ENCODE data around the gene PTPN14.

Gene PTPN14

GRCh38 chr1:214515544-214516433, 35.6 kb downstream of the PTPN14 start:
- Histone ChIP-seq H3K79me2 (ENCODE audit: insufficient read depth, low read length) (peaks cover 29% of the 10 kb centered on the region), H4K20me1 (ENCODE audit: insufficient read depth, low read length, poor library complexity, severe bottlenecking) (no peaks in the 10 kb centered on the region), H3K4me1 (ENCODE audit: insufficient read depth, low read length, poor library complexity, severe bottlenecking) (peaks cover 27% of the 10 kb centered on the region), H3K4me2 (ENCODE audit: low read depth, low read length, poor library complexity, severe bottlenecking) (peak overlapping the region; percentile 62), H3K9me2 (replicated peaks; ENCODE audit: low read depth, low read length) (no peaks in the 10 kb centered on the region), H3K36me3 (ENCODE audit: insufficient read depth, low read length) (no peaks in the 10 kb centered on the region), H3K4me3 (ENCODE audit: low read length, poor library complexity, severe bottlenecking) (peak overlapping the region; percentile 36), H3F3A (ENCODE audit: low read depth) (no peaks in the 10 kb centered on the region), H3K9me3 (ENCODE audit: insufficient read depth, low read depth, low read length) (no peaks in the 10 kb centered on the region), H2AFZ (ENCODE audit: low read length) (no peak overlapping the region), H3K27me3 (ENCODE audit: insufficient read depth, low read length, poor library complexity, severe bottlenecking) (no peaks in the 10 kb centered on the region), H3K9ac (ENCODE audit: low read depth, low read length, poor library complexity, severe bottlenecking) (peak overlapping the region; percentile 24)
- TF ChIP-seq CTCF (conservative IDR thresholded peaks at IDR 0.05; ENCODE audit: low read length) (no peak), EZH2phosphoT487 (IDR thresholded peaks at IDR 0.05; ENCODE audit: borderline replicate concordance) (no peak)

GRCh38 chr1:214514819-214515383, 36.5 kb downstream of the PTPN14 start:
- no peak overlapping the region for H2AFZ ChIP-seq (ENCODE audit: low read length)
- peaks cover 34% of the 10 kb centered on the region for H3K79me2 ChIP-seq (ENCODE audit: insufficient read depth, low read length)
- H3K36me3 ChIP-seq (ENCODE audit: insufficient read depth, low read length) = no peaks in the 10 kb centered on the region
- peaks cover 27% of the 10 kb centered on the region for H3K4me1 ChIP-seq (ENCODE audit: insufficient read depth, low read length, poor library complexity, severe bottlenecking)
- no peaks in the 10 kb centered on the region for H3K27me3 ChIP-seq (ENCODE audit: insufficient read depth, low read length, poor library complexity, severe bottlenecking)
- H3K4me2 ChIP-seq (ENCODE audit: low read depth, low read length, poor library complexity, severe bottlenecking) = no peak overlapping the region
- no peak for TF ChIP-seq EZH2phosphoT487 (IDR thresholded peaks at IDR 0.05; ENCODE audit: borderline replicate concordance)
- no peak for TF ChIP-seq CTCF (conservative IDR thresholded peaks at IDR 0.05; ENCODE audit: low read length)
- H3K9ac ChIP-seq (ENCODE audit: low read depth, low read length, poor library complexity, severe bottlenecking) = no peak overlapping the region
- no peaks in the 10 kb centered on the region for H3K9me3 ChIP-seq (ENCODE audit: insufficient read depth, low read depth, low read length)
- no peaks in the 10 kb centered on the region for H4K20me1 ChIP-seq (ENCODE audit: insufficient read depth, low read length, poor library complexity, severe bottlenecking)
- H3F3A ChIP-seq (ENCODE audit: low read depth) = no peaks in the 10 kb centered on the region
- H3K9me2 ChIP-seq (replicated peaks; ENCODE audit: low read depth, low read length) = no peaks in the 10 kb centered on the region
- no peak overlapping the region for H3K4me3 ChIP-seq (ENCODE audit: low read length, poor library complexity, severe bottlenecking)

GRCh38 chr1:214514032-214514818, 37.2 kb downstream of the PTPN14 start:
- TF ChIP-seq CTCF (conservative IDR thresholded peaks at IDR 0.05; ENCODE audit: low read length) = no peak
- no peak for TF ChIP-seq EZH2phosphoT487 (IDR thresholded peaks at IDR 0.05; ENCODE audit: borderline replicate concordance)
- Histone ChIP-seq H3K9me2 (replicated peaks; ENCODE audit: low read depth, low read length) (no peaks in the 10 kb centered on the region), H3K27me3 (ENCODE audit: insufficient read depth, low read length, poor library complexity, severe bottlenecking) (no peaks in the 10 kb centered on the region), H3K36me3 (ENCODE audit: insufficient read depth, low read length) (no peaks in the 10 kb centered on the region), H3K4me1 (ENCODE audit: insufficient read depth, low read length, poor library complexity, severe bottlenecking) (peaks cover 27% of the 10 kb centered on the region), H3F3A (ENCODE audit: low read depth) (no peaks in the 10 kb centered on the region), H4K20me1 (ENCODE audit: insufficient read depth, low read length, poor library complexity, severe bottlenecking) (no peaks in the 10 kb centered on the region), H3K79me2 (ENCODE audit: insufficient read depth, low read length) (peaks cover 35% of the 10 kb centered on the region), H3K4me2 (ENCODE audit: low read depth, low read length, poor library complexity, severe bottlenecking) (no peak overlapping the region), H3K4me3 (ENCODE audit: low read length, poor library complexity, severe bottlenecking) (no peak overlapping the region), H3K9me3 (ENCODE audit: insufficient read depth, low read depth, low read length) (no peaks in the 10 kb centered on the region), H3K9ac (ENCODE audit: low read depth, low read length, poor library complexity, severe bottlenecking) (no peak overlapping the region), H2AFZ (ENCODE audit: low read length) (no peak overlapping the region)
